Left ventricle myocardium superior (tissue), 1 donor: ENCODE results near the gene NRG3. TPM values are rescaled to one million over a fixed set of nuclear protein-coding genes. Genes with fewer than 3 reads are reported as not detected.
"Not testable (repeated sequence)": the region's sequence is repeated elsewhere in the genome, so short reads cannot be mapped to it uniquely, and the experiment has no call there.

ENCODE experiments used
- ATAC-seq: fragments of 200-7000 bp; cut with Tn5 transposase; one replicate; pipeline ENCODE4 v1.9.1; 2020; ENCODE audit warnings: mild to moderate bottlenecking, moderate library complexity
- DNase-seq: peaks from one replicate; pipeline ENCODE4 v3.0.0-alpha.2; 2020
- intact Hi-C: fragments of 100-400 bp; cut with micrococcal nuclease; formaldehyde crosslinking; loops from one replicate; pipeline ENCODE4 v1.11.0; 2022
- total RNA-seq: library from RNA; stranded (reverse); fragmentation: NEBNext Ultra II Directional; extraction: Animal tissue kit (Norgen Biotek cat#: 25700); gene quantifications from one replicate; pipeline ENCODE4 v1.2.1, GENCODE V29; 2021
- donor health status: DM: no; HTN: yes; CAD: no; lungs with severe emphysema.

NRG3 gene
- total RNA-seq, 1 donor from 2014 or later = 0.15 TPM

DNA sequence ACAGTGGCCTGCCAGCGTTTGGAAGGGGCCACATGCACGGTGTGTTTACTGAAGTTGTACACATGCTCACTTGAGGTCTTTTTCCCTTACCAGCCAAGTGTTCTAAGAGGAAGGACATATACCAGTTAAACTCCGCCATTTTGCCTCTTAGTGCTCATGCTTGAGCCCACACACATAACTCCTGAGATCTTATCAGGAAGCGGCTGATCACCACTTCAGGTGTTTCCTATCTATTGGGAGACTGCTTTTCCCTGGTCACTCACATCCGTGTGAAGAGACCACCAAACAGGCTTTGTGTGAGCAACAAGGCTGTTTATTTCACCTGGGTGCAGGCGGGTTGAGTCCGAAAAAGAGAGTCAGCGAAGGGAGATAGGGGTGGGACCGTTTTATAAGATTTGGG lies 802.9 kb downstream of the NRG3 start:
- ATAC-seq, intact Hi-C loops, DNase-seq: not testable (repeated sequence)

DNA sequence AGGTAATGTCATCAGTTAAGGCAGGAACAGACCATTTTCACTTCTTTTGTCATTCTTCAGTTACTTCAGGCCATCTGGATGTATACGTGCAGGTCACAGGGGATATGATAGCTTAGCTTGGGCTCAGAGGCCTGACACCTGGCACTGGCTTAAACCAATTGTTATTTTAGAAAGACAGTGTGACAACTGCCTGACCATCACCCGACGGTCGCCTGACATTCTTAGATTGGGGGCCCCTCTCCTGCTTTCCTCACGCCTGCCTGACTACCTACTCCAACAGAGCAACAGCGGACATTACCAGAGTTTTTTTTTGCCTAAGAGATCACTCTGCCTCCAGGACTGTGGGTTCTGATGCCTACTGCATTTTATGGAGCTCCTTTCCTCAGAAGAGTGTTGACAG lies 803.5 kb downstream of the NRG3 start:
- DNase-seq, ATAC-seq, intact Hi-C loops: not testable (repeated sequence)

DNA sequence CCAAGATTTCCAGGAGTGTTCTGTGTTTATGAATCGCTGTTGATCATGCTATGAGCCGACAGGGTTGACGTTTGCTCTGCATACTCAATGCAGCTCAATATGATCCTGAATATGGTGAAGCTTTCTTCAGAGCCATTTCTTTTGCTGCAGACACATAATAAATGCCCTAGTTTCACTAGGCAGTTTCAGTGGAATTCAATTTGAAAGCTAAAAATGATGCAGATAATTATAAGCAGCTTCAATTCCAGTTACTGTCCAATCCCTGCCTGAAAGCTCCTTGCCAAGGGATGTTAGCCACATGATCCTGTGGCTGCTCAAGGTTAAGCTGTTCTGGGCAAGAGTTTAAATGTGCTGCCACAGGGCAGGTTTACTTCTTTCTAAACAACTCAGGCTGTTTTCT lies 805.6 kb downstream of the NRG3 start:
- intact Hi-C loops = no loop called here
- ATAC-seq (no peak), DNase-seq (no peak)

DNA sequence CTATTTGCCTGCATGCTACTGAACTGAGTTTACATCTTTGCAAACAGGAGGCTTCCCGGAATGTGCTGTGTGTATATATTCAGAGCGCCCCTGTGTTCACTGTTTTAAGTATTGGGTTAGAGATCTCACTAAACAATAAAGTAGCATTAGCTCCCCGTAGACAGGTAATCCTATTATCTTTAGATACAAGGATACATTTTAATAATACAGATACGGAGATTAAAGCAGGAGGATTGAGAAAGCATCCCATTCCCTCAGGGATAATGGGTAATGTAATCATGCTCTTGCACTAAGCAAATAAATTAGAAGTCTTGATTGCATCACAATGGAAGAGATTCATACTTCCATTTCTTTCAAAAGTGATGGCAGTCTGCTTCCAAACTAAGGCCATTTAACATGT lies 809.0 kb downstream of the NRG3 start:
- ATAC-seq (no peak), DNase-seq (no peak)
- intact Hi-C loops = no loop called here

DNA sequence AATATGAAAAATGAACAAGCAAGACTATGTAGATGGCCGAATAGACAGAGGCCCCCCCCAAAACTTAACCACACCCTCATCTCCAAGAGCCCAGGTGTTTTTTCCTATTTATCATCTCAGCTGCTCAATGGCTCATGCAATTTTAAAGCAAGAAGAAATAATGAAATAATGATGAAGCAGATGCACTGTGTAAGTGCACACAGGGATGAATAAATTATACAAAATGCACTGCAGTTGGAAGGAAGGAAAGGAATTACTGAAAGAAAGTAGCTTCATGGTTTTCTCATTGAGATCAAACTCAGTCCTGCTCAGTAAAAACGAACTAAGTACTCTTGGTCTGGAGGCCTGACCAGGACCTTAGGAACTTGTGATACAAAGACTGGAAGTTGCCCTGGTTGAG lies 810.1 kb downstream of the NRG3 start:
- ATAC-seq = no peak
- DNase-seq = no peak
- intact Hi-C loops = no loop called here

DNA sequence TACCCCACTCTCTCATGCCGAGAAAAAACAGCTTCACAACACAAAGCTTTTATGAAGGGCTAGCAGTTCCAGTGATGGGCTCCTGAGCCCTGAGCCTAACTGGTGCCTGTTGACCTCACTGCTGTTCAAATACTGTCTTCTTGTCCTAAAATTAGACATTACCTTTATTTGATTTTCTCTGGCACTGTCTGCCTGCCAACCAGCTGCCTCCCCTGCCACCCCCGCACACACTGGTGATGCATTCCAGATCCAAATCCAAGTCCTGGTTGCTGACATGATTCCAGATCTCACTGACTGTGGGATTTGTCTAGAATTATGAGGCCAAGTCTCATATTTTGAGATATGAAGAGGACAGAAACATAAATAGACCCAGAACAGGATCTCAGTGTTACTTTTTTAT lies 816.2 kb downstream of the NRG3 start:
- DNase-seq (no peak), ATAC-seq (no peak)
- intact Hi-C loops = no loop called here

DNA sequence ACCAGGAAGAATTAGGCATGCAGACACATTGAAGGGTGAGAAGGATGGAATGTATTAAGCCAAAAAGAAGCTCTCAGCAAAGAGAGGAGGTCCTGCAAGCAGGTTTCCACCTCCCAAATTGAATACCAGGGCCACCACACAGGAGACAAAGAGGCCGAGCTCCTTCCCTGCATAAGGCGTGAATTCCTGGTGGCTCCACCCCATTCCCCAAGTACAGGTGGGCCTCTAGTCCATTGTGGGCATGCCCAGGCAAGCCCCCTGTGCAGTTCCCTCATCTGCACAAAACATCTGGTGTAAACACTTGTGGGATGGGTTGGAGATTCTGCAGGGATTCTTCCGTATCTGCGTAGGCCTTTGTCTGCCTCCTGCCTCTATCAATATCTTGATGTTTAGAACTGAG lies 817.5 kb downstream of the NRG3 start:
- ATAC-seq = no peak

DNA sequence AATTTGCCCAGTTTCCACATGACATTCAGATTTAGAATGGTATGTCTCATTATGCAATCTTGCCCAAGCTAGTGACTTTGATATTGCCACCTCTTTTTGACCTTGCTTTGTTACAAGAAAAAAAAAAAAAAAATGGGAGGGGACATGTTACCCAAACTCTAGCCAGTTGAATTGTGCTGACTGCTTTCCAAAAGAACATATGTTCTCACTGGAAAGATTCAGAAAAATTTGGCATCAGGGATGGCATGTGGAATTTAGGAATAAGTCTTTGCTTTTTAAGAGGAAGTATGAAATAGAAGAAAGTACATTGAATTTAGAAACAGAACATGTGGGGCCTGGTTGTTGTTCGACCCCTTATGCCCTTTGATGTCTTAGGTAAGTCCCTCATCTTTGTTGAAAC lies 846.8 kb downstream of the NRG3 start:
- DNase-seq (no peak), ATAC-seq (no peak)
- intact Hi-C loops = no loop called here

More for the DNA sequence above, 817.5 kb downstream of the NRG3 start:
- intact Hi-C loops = no loop called here
- DNase-seq = no peak

DNA sequence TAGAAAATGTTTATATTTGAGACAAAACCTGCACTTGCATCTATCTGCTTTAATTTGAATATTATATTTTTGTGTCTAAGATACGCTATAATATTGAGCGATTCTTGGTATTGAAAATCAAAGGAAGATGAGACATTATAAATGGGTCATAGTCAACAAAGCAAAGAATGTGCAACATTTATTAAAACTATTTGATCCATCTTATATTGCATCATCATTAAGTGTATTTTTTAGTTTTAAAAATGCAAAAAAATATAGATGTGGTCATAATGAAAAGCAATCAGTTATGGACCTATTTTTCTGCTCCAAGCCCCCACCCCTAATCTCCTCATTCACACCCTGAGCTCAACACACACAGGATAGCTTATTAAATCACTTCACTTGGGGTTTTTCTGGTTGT lies 847.3 kb downstream of the NRG3 start:
- intact Hi-C loops = no loop called here
- no peak for ATAC-seq
- no peak for DNase-seq

DNA sequence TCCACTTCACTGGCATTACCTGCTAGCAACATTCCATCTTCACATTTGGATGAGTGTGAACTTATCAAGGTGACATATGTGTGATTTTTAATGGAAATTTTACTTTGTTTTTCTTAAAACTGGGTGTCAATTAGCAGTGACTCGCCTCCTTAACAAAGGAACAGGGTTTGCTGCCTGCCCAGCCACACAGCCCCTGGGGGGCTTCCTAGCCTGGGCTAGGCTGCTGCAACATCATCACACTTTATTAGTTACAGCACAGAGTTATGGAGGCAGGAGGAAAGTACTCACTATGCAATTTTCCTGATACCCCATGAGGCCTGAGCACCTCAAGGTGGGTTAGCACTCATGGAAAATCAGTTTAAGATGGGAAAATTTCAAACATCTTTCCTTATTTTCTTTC lies 861.3 kb downstream of the NRG3 start:
- intact Hi-C loops = no loop called here
- no peak for ATAC-seq
- no peak for DNase-seq

DNA sequence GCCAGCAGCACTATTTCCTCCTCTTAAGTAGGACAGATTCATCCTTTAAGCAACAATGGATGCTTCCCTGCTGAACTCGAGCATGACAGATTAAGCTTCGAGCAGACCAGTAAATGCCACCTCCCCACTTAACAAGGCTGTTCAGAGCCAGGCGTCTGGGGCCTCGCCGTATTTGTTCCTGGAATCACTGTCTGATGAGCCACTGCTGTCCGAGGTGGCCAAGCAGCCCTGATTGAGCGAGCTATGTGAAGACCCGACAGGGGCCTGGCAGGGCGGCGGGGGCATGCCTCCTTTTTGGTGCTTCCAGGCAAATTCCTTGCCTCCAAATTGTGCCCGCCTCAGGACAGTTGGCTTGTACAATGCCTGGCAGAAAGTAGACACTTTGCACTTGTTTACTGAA lies 862.6 kb downstream of the NRG3 start:
- intact Hi-C loops = no loop called here
- ATAC-seq = no peak
- no peak for DNase-seq

DNA sequence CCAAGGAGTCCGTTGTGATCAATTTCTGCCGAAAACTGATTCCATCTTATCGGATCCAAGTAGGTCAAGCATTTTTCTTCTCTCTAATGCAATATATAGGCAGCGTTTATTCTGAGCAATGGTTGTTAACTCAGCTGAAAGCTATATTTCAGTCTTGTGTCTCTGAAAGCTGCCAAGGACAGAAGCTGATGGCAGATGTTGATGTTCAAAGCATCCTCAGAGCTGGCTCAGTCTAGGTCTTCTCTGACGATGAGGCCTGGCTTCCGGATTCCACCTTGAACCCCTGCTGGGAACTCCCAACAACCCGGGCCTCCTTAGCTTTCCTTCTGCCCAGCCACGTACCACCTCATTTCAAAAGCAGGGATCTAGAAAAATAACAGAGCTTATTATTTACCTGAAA lies 863.6 kb downstream of the NRG3 start:
- ATAC-seq (no peak), DNase-seq (no peak)
- intact Hi-C loops = no loop called here

DNA sequence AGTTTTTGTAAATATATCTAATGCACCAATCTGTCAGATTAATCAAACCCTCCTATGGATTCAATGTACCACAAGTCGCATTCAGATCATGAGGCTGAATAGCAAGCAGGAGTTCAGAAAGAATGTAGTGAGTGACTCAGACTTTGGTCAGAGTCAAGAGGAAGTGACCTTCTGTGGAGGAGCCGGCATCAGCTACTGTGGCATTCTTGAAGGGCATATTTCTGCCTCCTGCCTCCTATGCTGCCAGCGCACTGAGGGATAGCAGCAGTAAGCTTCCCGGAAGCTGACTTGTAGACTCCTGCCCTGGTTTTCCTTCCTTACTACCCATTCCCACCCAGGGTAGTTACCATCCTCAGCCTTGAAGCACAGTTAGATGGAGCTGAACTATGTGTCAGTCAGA lies 867.5 kb downstream of the NRG3 start:
- intact Hi-C loops = no loop called here
- DNase-seq (no peak), ATAC-seq (no peak)

DNA sequence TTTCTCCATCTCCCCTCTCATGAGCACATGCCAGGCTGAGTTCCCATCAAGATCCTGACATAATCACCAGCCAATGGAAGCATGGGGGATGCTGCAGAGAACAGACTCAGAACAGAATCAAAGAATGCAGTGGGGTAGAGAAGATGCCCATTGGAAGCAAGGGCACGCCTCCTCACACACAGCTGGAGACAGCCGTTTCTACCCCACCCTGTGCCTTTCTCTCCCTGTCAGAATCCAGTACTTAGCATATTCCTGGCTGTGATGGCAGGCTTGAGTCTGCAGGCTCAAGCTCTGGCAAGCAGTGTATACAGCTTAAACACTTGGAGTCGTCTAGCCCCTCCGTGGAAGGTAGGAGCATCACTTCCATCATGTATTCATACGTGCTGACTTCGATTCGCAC lies 867.9 kb downstream of the NRG3 start:
- intact Hi-C loops = no loop called here
- ATAC-seq = no peak
- no peak for DNase-seq

DNA sequence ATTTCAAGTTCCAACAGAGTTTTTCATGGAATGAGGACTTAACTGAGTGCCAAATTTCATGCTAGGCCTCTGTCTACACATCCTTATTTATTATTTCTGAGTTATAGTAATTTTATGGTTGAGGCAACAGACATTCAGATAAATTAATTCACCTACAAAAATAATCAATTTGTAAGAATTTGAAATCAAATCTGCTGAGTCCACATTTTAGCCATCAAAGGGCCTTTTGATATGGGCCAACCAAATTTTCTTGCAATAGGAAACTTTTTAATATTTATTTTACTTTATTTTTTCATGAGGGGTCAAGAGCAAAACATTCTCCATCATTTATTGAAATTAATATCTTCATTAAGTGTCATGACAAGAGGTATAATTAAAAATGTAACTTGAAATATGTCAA lies 875.5 kb downstream of the NRG3 start:
- intact Hi-C loops = no loop called here
- no peak for ATAC-seq

DNA sequence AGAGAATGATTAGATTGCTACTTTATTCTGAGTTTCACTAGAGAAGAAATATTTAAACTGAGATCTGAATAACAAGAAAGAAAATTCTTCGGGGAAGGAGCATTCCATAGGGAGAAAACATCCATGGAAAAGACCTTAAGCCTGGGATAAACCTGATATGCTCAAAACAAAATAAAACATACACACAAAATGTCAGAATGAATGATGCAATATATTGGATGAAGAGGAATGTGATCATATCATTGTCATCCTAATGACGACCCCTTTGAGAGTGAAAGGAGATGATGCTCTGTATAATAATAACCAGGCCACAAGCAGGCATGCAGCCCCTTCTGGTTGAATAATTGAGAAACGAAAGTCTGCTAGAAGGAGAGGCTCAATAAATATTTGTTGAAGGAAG lies 882.4 kb downstream of the NRG3 start:
- ATAC-seq (no peak), DNase-seq (no peak)
- intact Hi-C loops = no loop called here

More for the DNA sequence above, 875.5 kb downstream of the NRG3 start:
- no peak for DNase-seq

DNA sequence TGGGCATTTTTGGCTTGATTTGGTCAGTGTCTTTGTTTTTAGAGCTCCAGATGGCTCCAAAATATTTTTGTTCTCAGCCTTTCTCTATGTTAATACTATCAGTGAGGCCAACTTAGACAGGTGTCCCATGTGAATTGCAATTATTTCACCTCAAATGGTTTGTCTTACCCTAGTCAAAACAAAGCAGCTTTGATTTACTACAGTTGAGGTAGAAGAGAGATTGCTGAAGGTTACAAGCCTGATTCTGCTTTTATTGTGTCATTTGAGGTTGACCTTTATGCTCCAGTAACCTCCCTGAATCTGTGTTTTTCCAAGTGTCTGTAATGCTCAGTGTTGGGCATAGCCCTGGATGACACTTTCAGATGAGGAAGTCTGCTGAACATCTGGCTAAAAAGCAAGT lies 882.9 kb downstream of the NRG3 start:
- DNase-seq = no peak
- intact Hi-C loops = no loop called here
- ATAC-seq = no peak

DNA sequence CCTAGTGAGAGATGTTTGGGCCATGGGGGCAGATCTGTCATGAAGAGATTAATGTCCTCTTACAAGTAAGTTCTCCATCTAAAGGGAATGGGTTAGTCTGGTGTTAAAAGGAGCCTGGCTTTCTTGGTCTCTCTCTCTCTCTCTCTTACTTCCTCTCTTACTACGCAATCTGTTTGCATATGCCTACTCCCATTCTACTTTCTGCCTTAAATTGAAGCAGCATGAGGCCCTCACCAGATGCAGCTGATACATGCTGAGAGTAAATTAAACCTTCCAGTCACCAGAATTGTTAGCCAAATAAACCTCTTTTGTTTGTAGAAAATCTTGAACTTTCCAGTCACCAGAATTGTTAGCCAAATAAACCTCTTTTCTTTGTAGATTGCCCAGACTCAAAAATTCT lies 884.1 kb downstream of the NRG3 start:
- no peak for ATAC-seq
- DNase-seq = no peak
- intact Hi-C loops = no loop called here

DNA sequence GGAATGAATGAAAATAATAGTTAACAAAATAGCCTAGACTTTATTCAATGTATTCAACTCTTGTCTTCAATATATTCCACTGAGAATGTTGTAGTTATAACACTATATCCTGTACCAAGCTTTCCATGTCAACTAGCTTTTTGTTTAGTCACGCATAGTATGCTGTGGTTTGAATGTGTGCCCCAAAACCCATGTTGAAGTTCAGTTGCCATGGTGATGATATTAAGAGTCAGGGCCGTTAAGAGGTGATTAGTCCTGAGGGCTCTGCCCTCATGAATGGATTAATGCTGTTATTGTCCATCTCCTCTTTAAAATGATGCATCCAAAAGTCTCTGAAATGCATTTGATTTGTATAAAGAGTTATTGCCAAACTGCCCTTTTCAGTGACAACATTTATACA lies 887.6 kb downstream of the NRG3 start:
- intact Hi-C loops = no loop called here
- no peak for DNase-seq
- no peak for ATAC-seq

DNA sequence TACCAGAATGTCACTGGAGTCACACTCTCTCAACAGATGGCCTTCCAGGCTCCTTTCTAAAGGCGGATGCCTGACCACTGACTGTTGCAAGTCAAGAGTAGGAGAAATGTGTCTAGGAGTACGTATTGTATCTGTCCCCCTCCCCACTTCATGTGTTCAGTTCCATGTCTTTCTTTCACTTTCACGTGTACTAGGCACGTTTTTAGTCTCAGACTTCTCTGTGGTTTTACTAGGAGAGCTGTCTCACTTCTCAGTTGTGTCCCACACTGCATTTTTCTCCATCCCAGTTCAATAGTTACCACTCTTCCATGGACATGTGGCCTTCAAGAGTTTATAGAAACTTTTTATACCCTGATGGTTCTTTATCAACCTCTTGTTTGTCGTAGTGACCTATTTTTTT lies 893.0 kb downstream of the NRG3 start:
- DNase-seq = no peak
- intact Hi-C loops = no loop called here
- ATAC-seq = no peak

DNA sequence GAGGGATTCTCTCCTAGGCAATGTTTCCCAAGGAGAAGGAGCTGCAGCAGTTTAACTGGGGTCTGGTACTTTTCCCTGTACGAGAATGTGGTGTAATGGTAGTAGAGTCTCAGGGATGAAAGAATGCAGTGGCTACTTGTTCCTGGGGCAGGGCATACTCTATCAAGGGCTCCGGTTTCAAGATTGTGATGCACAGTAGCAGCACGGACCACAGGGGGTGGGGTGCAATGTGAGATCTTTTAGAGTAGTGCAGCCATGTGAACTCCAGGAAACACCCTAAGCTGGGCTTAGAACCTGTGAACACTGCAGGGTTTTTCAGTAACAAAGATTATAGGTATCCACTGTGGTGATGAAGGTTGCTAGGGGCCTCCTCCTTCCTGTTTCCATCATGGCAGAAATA lies 903.9 kb downstream of the NRG3 start:
- DNase-seq (no peak), ATAC-seq (no peak)

DNA sequence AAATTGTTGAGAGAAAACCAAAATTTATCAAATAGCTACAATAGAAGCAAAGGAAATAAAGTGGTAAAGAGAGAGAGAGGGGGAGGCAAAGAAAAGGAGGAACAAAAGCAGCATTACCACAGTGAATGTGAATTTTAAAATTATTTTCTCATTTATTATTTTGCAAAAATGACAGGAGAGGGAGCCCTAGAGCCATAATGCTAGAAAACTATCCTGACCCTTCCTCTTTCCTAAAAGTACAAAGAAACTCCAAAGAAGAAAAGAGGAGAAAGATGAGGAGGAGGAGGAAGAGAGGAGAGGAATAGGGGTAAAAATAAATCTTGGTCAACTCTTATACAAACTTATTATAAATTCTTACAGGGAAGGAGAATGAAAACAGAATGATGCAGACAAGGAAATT lies 921.5 kb downstream of the NRG3 start:
- intact Hi-C loops = no loop called here
- ATAC-seq (no peak), DNase-seq (no peak)

More for the DNA sequence above, 903.9 kb downstream of the NRG3 start:
- intact Hi-C loops = no loop called here
